Smooth muscle cell (in vitro differentiated cells): ENCODE measurements around the gene RAD21L1. TPM values are rescaled to one million over a fixed set of nuclear protein-coding genes. Genes with fewer than 3 reads are reported as not detected.

Source experiments
- DNase-seq: peaks from one replicate; lab custom pipeline; 2025; ENCODE audit not compliant: unreplicated experiment; lab: John Stamatoyannopoulos, UW
- H2AFZ ChIP-seq: fragments of 200-600 bp; sonication (generic); 2 replicates; pipeline ENCODE4 v1.6.0; 2016; ENCODE audit warnings: antibody characterized with exemption, low read depth, mild to moderate bottlenecking
- H3F3A ChIP-seq: fragments of 200-600 bp; sonication (generic); 2 replicates; pipeline ENCODE4 v1.6.0; 2017; ENCODE audit warnings: antibody characterized with exemption, low read depth
- H3K27ac ChIP-seq: fragments of 200-600 bp; sonication (generic); 2 replicates; pipeline ENCODE4 v1.5.1; 2016; ENCODE audit warnings: low read depth, mild to moderate bottlenecking
- H3K27me3 ChIP-seq: fragments of 200-600 bp; sonication (generic); 2 replicates; pipeline ENCODE4 v1.6.1; 2016; ENCODE audit warnings: low read depth, mild to moderate bottlenecking
- H3K36me3 ChIP-seq: fragments of 200-600 bp; sonication (generic); 2 replicates; pipeline ENCODE4 v1.5.1; 2016; ENCODE audit warnings: low read depth
- H3K4me1 ChIP-seq: fragments of 200-600 bp; sonication (generic); 2 replicates; pipeline ENCODE4 v1.5.1; 2016; ENCODE audit warnings: low read depth
- H3K4me2 ChIP-seq: fragments of 200-600 bp; sonication (generic); 2 replicates; pipeline ENCODE4 v1.6.0; 2016; ENCODE audit warnings: mild to moderate bottlenecking
- H3K4me3 ChIP-seq: fragments of 200-600 bp; sonication (generic); 2 replicates; pipeline ENCODE4 v1.5.1; 2016; ENCODE audit warnings: mild to moderate bottlenecking
- H3K79me2 ChIP-seq: fragments of 200-600 bp; sonication (generic); 2 replicates; pipeline ENCODE4 v1.6.0; 2016; ENCODE audit warnings: low read depth, mild to moderate bottlenecking
- H3K9ac ChIP-seq: fragments of 200-600 bp; sonication (generic); 2 replicates; pipeline ENCODE4 v1.6.0; 2016; ENCODE audit warnings: low read depth
- H3K9me3 ChIP-seq: fragments of 200-600 bp; sonication (generic); replicated peaks from 2 replicates; pipeline ENCODE4 v1.5.1; 2016; ENCODE audit warnings: low read depth
- H4K20me1 ChIP-seq: fragments of 200-600 bp; sonication (generic); 2 replicates; pipeline ENCODE4 v1.6.0; 2016; ENCODE audit warnings: low read depth
- CTCF ChIP-seq: fragments of 200-600 bp; sonication (generic); IDR thresholded peaks from 2 replicates; pipeline ENCODE4 v1.5.1; 2017; ENCODE audit warnings: borderline replicate concordance, mild to moderate bottlenecking, antibody characterized with exemption; ENCODE audit not compliant: insufficient read depth, poor library complexity, severe bottlenecking
- WGBS: methylation state at CpG from one replicate; pipeline ENCODE4 v1.1.7; 2016; ENCODE audit warnings: low lambda C conversion rate; 5-methylcytosine and 5-hydroxymethylcytosine counted together
- polyA plus RNA-seq: library from polyadenylated mRNA; unstranded; fragments of >200 nt; fragmentation: Nextera tagmentation; extraction: Ambion mirVana; gene quantifications from 2 replicates; pipeline ENCODE4 v1.2.1, GENCODE V29; 2016
- total RNA-seq: library from RNA; depleted of rRNA; stranded (reverse); fragments of >200 nt; gene quantifications from 2 replicates; pipeline ENCODE4 v1.2.3, GENCODE V29; 2014

The RAD21L1 gene
- total and polyA plus RNA-seq, 2 experiments from 2014 or later = not detected

DNA sequence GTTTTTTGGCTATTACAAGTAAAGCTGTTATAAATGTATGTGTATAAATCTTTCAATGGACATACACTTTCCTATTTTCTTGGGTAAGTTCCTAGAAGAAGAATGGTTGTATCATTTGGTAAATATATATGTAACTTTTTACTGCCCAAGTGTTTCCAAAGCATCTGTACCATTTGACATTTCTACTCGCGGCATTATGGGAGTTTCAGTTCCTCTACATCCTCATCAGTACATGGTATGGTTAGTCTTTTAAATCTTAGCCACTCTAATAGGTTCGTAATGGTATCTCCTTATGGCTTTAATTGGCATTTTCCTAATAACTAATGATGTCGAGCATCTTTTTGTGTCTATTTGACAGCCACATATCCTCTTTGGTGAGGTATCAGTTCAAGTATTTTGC is 53.1 kb downstream of the RAD21L1 start:
- WGBS = 97% methylated on average over 4 of the region's 4 CpGs
- no peak for TF ChIP-seq CTCF
- Histone ChIP-seq H3K4me3 (no peak overlapping the region), H3K79me2 (no peaks in the 10 kb centered on the region), H4K20me1 (no peaks in the 10 kb centered on the region), H3K9ac (no peak overlapping the region), H3K27ac (no peak overlapping the region), H3K4me2 (no peak overlapping the region), H3F3A (no peaks in the 10 kb centered on the region), H3K9me3 (no peaks in the 10 kb centered on the region), H2AFZ (no peak overlapping the region), H3K27me3 (no peaks in the 10 kb centered on the region), H3K4me1 (peaks cover 7% of the 10 kb centered on the region), H3K36me3 (no peaks in the 10 kb centered on the region)
- DNase-seq = no peak

GRCh38 chr20:1280195-1281102 is 54.6 kb downstream of the RAD21L1 start:
- Histone ChIP-seq H3F3A (no peaks in the 10 kb centered on the region), H3K4me3 (no peak overlapping the region), H3K4me2 (no peak overlapping the region), H3K9ac (no peak overlapping the region), H3K27ac (no peak overlapping the region), H3K79me2 (no peaks in the 10 kb centered on the region), H3K27me3 (no peaks in the 10 kb centered on the region), H3K4me1 (peaks cover 7% of the 10 kb centered on the region), H2AFZ (no peak overlapping the region), H3K36me3 (no peaks in the 10 kb centered on the region), H3K9me3 (no peaks in the 10 kb centered on the region), H4K20me1 (no peaks in the 10 kb centered on the region)
- 91% methylated on average over 6 of the region's 6 CpGs for WGBS
- no peak for TF ChIP-seq CTCF
- no peak for DNase-seq

- Histone ChIP-seq H2AFZ (no peak overlapping the region), H3K4me1 (peaks cover 10% of the 10 kb centered on the region), H4K20me1 (no peaks in the 10 kb centered on the region), H3K27ac (no peak overlapping the region), H3K4me3 (no peak overlapping the region), H3K4me2 (no peak overlapping the region), H3K79me2 (no peaks in the 10 kb centered on the region), H3K27me3 (no peaks in the 10 kb centered on the region), H3F3A (no peaks in the 10 kb centered on the region), H3K9me3 (no peaks in the 10 kb centered on the region), H3K9ac (no peak overlapping the region), H3K36me3 (no peaks in the 10 kb centered on the region)
- 89% methylated on average over 7 of the region's 7 CpGs for WGBS
- TF ChIP-seq CTCF = no peak
- DNase-seq = no peak
These were observed 55.6 kb downstream of the RAD21L1 start for GRCh38 chr20:1281279-1282057.
